ENCODE results near the gene FKRP. TPM values are rescaled to one million over a fixed set of nuclear protein-coding genes. Genes with fewer than 3 reads are reported as not detected.

Gene FKRP
- total and polyA plus RNA-seq, 2 donors (not counting 1 experiment from before 2014, with no cell fraction given), result 11.8 to 12.2 TPM

GRCh38 chr19:46720503-46721239 lies 25.2 kb upstream of the FKRP start:
- no peaks in the 10 kb centered on the region for H3K9me3 ChIP-seq (ENCODE audit: control insufficient read depth, insufficient read depth, low read depth, low read length)

GRCh38 chr19:46721269-46722003 lies 24.4 kb upstream of the FKRP start:
- Histone ChIP-seq H4K20me1 (ENCODE audit: control insufficient read depth, extremely low read depth, insufficient read depth, low read length) (no peaks in the 10 kb centered on the region), H3K27ac (ENCODE audit: insufficient read depth, low read length) (no peak overlapping the region), H2AFZ (ENCODE audit: low read length) (no peak overlapping the region), H3K4me2 (ENCODE audit: extremely low read depth, insufficient read depth, low read length) (no peak overlapping the region), H3K79me2 (ENCODE audit: control insufficient read depth, insufficient read depth, low read length) (peaks cover 3% of the 10 kb centered on the region), H3K9ac (ENCODE audit: insufficient read depth, low read length) (no peak overlapping the region), H3K4me3 (replicated peaks in 1 of 4; ENCODE audit: control extremely low read depth in 1 of 4, insufficient read depth in 1 of 4, low read depth in 3 of 4, low read length in 4 of 4) (no peak overlapping the region), H3K27me3 (ENCODE audit: control insufficient read depth, insufficient read depth, low read length) (no peaks in the 10 kb centered on the region), H3K36me3 (ENCODE audit: control insufficient read depth, insufficient read depth, low read length) (peaks cover 39% of the 10 kb centered on the region), H3K4me1 (ENCODE audit: control insufficient read depth, extremely low read depth, insufficient read depth, low read length) (no peaks in the 10 kb centered on the region), H3K9me3 (ENCODE audit: control insufficient read depth, insufficient read depth, low read depth, low read length) (no peaks in the 10 kb centered on the region)
- no peak for DNase-seq (ENCODE audit: low read depth in 2 of 2)
- TF ChIP-seq EZH2 (IDR thresholded peaks at IDR 0.05; ENCODE audit: low read length, missing control alignments) (no peak), CTCF (conservative IDR thresholded peaks at IDR 0.05 in 1 of 2, IDR thresholded peaks at IDR 0.05 in 1 of 2; ENCODE audit: low read depth in 1 of 2, low read length in 2 of 2) (no peak)

More at GRCh38 chr19:46720503-46721239, 25.2 kb upstream of the FKRP start:
- Histone ChIP-seq H3K27me3 (ENCODE audit: control insufficient read depth, insufficient read depth, low read length) (no peaks in the 10 kb centered on the region), H3K27ac (ENCODE audit: insufficient read depth, low read length) (no peak overlapping the region), H3K36me3 (ENCODE audit: control insufficient read depth, insufficient read depth, low read length) (peaks cover 35% of the 10 kb centered on the region), H2AFZ (ENCODE audit: low read length) (no peak overlapping the region), H4K20me1 (ENCODE audit: control insufficient read depth, extremely low read depth, insufficient read depth, low read length) (no peaks in the 10 kb centered on the region), H3K4me1 (ENCODE audit: control insufficient read depth, extremely low read depth, insufficient read depth, low read length) (peaks cover under 1% of the 10 kb centered on the region), H3K4me3 (replicated peaks in 1 of 4; ENCODE audit: control extremely low read depth in 1 of 4, insufficient read depth in 1 of 4, low read depth in 3 of 4, low read length in 4 of 4) (no peak overlapping the region), H3K4me2 (ENCODE audit: extremely low read depth, insufficient read depth, low read length) (no peak overlapping the region), H3K79me2 (ENCODE audit: control insufficient read depth, insufficient read depth, low read length) (peaks cover 9% of the 10 kb centered on the region), H3K9ac (ENCODE audit: insufficient read depth, low read length) (no peak overlapping the region)
- TF ChIP-seq EZH2 (IDR thresholded peaks at IDR 0.05; ENCODE audit: low read length, missing control alignments), result no peak
- no peak for TF ChIP-seq CTCF (conservative IDR thresholded peaks at IDR 0.05 in 1 of 2, IDR thresholded peaks at IDR 0.05 in 1 of 2; ENCODE audit: low read depth in 1 of 2, low read length in 2 of 2)
- no peak for DNase-seq (ENCODE audit: low read depth in 2 of 2)

- Histone ChIP-seq H3K9me3 (ENCODE audit: control insufficient read depth, insufficient read depth, low read depth, low read length) (no peaks in the 10 kb centered on the region), H3K79me2 (ENCODE audit: control insufficient read depth, insufficient read depth, low read length) (no peaks in the 10 kb centered on the region), H3K4me3 (replicated peaks in 1 of 4; ENCODE audit: control extremely low read depth in 1 of 4, insufficient read depth in 1 of 4, low read depth in 3 of 4, low read length in 4 of 4) (no peak overlapping the region), H3K9ac (ENCODE audit: insufficient read depth, low read length) (no peak overlapping the region), H3K4me1 (ENCODE audit: control insufficient read depth, extremely low read depth, insufficient read depth, low read length) (no peaks in the 10 kb centered on the region), H3K27ac (ENCODE audit: insufficient read depth, low read length) (no peak overlapping the region), H4K20me1 (ENCODE audit: control insufficient read depth, extremely low read depth, insufficient read depth, low read length) (no peaks in the 10 kb centered on the region), H3K27me3 (ENCODE audit: control insufficient read depth, insufficient read depth, low read length) (no peaks in the 10 kb centered on the region), H3K4me2 (ENCODE audit: extremely low read depth, insufficient read depth, low read length) (no peak overlapping the region), H2AFZ (ENCODE audit: low read length) (no peak overlapping the region), H3K36me3 (ENCODE audit: control insufficient read depth, insufficient read depth, low read length) (peaks cover 42% of the 10 kb centered on the region)
- TF ChIP-seq EZH2 (IDR thresholded peaks at IDR 0.05; ENCODE audit: low read length, missing control alignments) (no peak), CTCF (conservative IDR thresholded peaks at IDR 0.05 in 1 of 2, IDR thresholded peaks at IDR 0.05 in 1 of 2; ENCODE audit: low read depth in 1 of 2, low read length in 2 of 2) (no peak)
- DNase-seq (ENCODE audit: low read depth in 2 of 2), result peak in 1 of 2 donors; percentile 18
Measured at GRCh38 chr19:46722004-46722380, 23.9 kb upstream of the FKRP start.
